Measurements from ENCODE around the gene MTX1.

DNA sequence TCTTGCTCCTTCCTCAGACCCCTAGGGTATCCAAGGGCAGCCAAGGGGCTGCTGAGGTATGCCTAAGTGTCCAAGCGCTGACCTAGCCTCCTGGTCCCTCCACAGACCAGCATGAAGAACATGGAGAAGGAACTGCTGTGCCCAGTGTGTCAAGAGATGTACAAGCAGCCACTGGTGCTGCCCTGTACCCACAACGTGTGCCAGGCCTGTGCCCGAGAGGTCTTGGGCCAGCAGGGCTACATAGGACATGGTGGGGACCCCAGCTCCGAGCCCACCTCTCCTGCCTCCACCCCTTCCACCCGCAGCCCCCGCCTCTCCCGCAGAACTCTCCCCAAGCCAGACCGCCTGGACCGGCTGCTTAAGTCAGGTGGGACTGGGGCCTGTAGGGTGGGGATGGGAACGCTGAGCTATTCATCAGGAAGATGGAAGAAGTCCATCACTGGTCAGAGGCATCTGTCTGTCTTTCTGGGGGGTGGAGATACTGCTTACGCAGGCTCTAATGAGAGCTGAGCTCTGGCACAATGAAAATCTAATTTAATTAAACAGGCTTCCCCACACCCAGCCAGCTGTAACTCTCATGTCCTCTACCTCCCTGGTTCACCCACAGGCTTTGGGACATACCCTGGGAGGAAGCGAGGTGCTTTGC lies 33.1 kb upstream of the MTX1 start:
- TF ChIP-seq, protein P1, sequence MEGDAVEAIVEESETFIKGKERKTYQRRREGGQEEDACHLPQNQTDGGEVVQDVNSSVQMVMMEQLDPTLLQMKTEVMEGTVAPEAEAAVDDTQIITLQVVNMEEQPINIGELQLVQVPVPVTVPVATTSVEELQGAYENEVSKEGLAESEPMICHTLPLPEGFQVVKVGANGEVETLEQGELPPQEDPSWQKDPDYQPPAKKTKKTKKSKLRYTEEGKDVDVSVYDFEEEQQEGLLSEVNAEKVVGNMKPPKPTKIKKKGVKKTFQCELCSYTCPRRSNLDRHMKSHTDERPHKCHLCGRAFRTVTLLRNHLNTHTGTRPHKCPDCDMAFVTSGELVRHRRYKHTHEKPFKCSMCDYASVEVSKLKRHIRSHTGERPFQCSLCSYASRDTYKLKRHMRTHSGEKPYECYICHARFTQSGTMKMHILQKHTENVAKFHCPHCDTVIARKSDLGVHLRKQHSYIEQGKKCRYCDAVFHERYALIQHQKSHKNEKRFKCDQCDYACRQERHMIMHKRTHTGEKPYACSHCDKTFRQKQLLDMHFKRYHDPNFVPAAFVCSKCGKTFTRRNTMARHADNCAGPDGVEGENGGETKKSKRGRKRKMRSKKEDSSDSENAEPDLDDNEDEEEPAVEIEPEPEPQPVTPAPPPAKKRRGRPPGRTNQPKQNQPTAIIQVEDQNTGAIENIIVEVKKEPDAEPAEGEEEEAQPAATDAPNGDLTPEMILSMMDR (optimal IDR thresholded peaks at IDR 0.05 in 1 of 3, IDR thresholded peaks at IDR 0.05 in 1 of 3, conservative IDR thresholded peaks at IDR 0.05 in 1 of 3; ENCODE audit: extremely low read depth in 1 of 3, insufficient read depth in 2 of 3, low read length in 3 of 3): no peak
- TF ChIP-seq EZH2 (IDR thresholded peaks at IDR 0.05; ENCODE audit: low read length): no peak

Measured in keratinocyte (primary cell).